ENCODE results near the gene MLLT10.

The MLLT10 gene

GRCh38 chr10:21517134-21518031 is 16.6 kb upstream of the MLLT10 start:
- Mint-ChIP-seq H3K4me1 (peaks cover 72% of the 10 kb centered on the region), H3K9me3 (no peaks in the 10 kb centered on the region)

GRCh38 chr10:21518149-21518640 is 15.8 kb upstream of the MLLT10 start:
- Mint-ChIP-seq H3K9me3 (no peaks in the 10 kb centered on the region), H3K27ac (peak overlapping the region; percentile 98), H3K4me3 (peak overlapping the region; percentile 95), H3K4me1 (peaks cover 72% of the 10 kb centered on the region), H3K36me3 (ENCODE audit: low read depth) (peaks cover 14% of the 10 kb centered on the region), H3K27me3 (ENCODE audit: low read depth, poor library complexity) (peaks cover 3% of the 10 kb centered on the region)
- no peak for DNase-seq
- TF ChIP-seq CTCF (IDR thresholded peaks at IDR 0.05): no peak

More at GRCh38 chr10:21517134-21518031, 16.6 kb upstream of the MLLT10 start:
- peak overlapping the region; percentile 95 for H3K4me3 Mint-ChIP-seq
- peaks cover 5% of the 10 kb centered on the region for H3K27me3 Mint-ChIP-seq (ENCODE audit: low read depth, poor library complexity)
- DNase-seq: peak; percentile 69
- peak overlapping the region; percentile 98 for H3K27ac Mint-ChIP-seq
- H3K36me3 Mint-ChIP-seq (ENCODE audit: low read depth): peaks cover 19% of the 10 kb centered on the region
- no peak for TF ChIP-seq CTCF (IDR thresholded peaks at IDR 0.05)

- H3K9me3 Mint-ChIP-seq: no peaks in the 10 kb centered on the region
- DNase-seq: no peak
- H3K27ac Mint-ChIP-seq: peak overlapping the region; percentile 98
- peaks cover 14% of the 10 kb centered on the region for H3K36me3 Mint-ChIP-seq (ENCODE audit: low read depth)
- peaks cover 74% of the 10 kb centered on the region for H3K4me1 Mint-ChIP-seq
- TF ChIP-seq CTCF (IDR thresholded peaks at IDR 0.05): no peak
- peak overlapping the region; percentile 95 for H3K4me3 Mint-ChIP-seq
- H3K27me3 Mint-ChIP-seq (ENCODE audit: low read depth, poor library complexity): peaks cover 3% of the 10 kb centered on the region
Observed at GRCh38 chr10:21518641-21519396, 15.2 kb upstream of the MLLT10 start.

- Mint-ChIP-seq H3K4me1 (peaks cover 78% of the 10 kb centered on the region), H3K4me3 (peak overlapping the region; percentile 95)
- TF ChIP-seq CTCF (IDR thresholded peaks at IDR 0.05): no peak
Observed at GRCh38 chr10:21519397-21519933, 14.6 kb upstream of the MLLT10 start.

GRCh38 chr10:21519941-21520436 is 14.0 kb upstream of the MLLT10 start:
- peaks cover 74% of the 10 kb centered on the region for H3K4me1 Mint-ChIP-seq
- TF ChIP-seq CTCF (IDR thresholded peaks at IDR 0.05): no peak
- peak overlapping the region; percentile 98 for H3K27ac Mint-ChIP-seq

More at GRCh38 chr10:21519397-21519933, 14.6 kb upstream of the MLLT10 start:
- H3K27me3 Mint-ChIP-seq (ENCODE audit: low read depth, poor library complexity): peaks cover 3% of the 10 kb centered on the region
- peak overlapping the region; percentile 98 for H3K27ac Mint-ChIP-seq
- DNase-seq: no peak
- no peaks in the 10 kb centered on the region for H3K9me3 Mint-ChIP-seq
- H3K36me3 Mint-ChIP-seq (ENCODE audit: low read depth): peaks cover 13% of the 10 kb centered on the region

More at GRCh38 chr10:21519941-21520436, 14.0 kb upstream of the MLLT10 start:
- DNase-seq: no peak
- peaks cover 3% of the 10 kb centered on the region for H3K27me3 Mint-ChIP-seq (ENCODE audit: low read depth, poor library complexity)
- peaks cover 8% of the 10 kb centered on the region for H3K36me3 Mint-ChIP-seq (ENCODE audit: low read depth)
- H3K4me3 Mint-ChIP-seq: peak overlapping the region; percentile 95
- H3K9me3 Mint-ChIP-seq: no peaks in the 10 kb centered on the region

Measured in nephron progenitor cell (in vitro differentiated cells).